Fibroblast of lung (primary cell): Measurements from ENCODE around the gene RYR1. TPM values are rescaled to one million over a fixed set of nuclear protein-coding genes. Genes with fewer than 3 reads are reported as not detected.
A peak's percentile ranks its signal among the peaks of the same experiment; 100 is the strongest.
"Not testable (repeated sequence)": the region's sequence is repeated elsewhere in the genome, so short reads cannot be mapped to it uniquely, and the experiment has no call there.

Experiments
- DNase-seq, 2 donors: peaks; one replicate each; pipeline versions ENCODE4 v3.0.0 to v3.0.0-alpha.2; 2010; ENCODE audit warnings: low read depth in 2 of 2
- H2AFZ ChIP-seq: 2 replicates; pipeline ENCODE4 v1.5.1; 2012; ENCODE audit warnings: low read length, control low read depth, inconsistent platforms
- H3K27ac ChIP-seq: 2 replicates; pipeline ENCODE4 v1.5.1; 2011; ENCODE audit warnings: low read length, control low read depth; ENCODE audit not compliant: insufficient read depth
- H3K27me3 ChIP-seq: 2 replicates; pipeline ENCODE4 v1.5.1; 2011; ENCODE audit warnings: mild to moderate bottlenecking, low read length; ENCODE audit not compliant: control insufficient read depth, insufficient read depth
- H3K36me3 ChIP-seq: 2 replicates; pipeline ENCODE4 v1.5.1; 2011; ENCODE audit warnings: low read length; ENCODE audit not compliant: control insufficient read depth, insufficient read depth
- H3K4me1 ChIP-seq: 2 replicates; pipeline ENCODE4 v1.5.1; 2011; ENCODE audit warnings: low read length; ENCODE audit not compliant: control insufficient read depth, insufficient read depth; ENCODE audit errors: extremely low read depth
- H3K4me2 ChIP-seq: 2 replicates; pipeline ENCODE4 v1.5.1; 2011; ENCODE audit warnings: low read length, control low read depth; ENCODE audit not compliant: insufficient read depth; ENCODE audit errors: extremely low read depth
- H3K4me3 ChIP-seq, 4 experiments: fragments of 200-600 bp in 1 of 4; sonication (generic) in 1 of 4; replicated peaks in 1 of 4; 2 replicates each; pipeline ENCODE4 v1.5.1; 2011 to 2016; ENCODE audit warnings: low read length in 4 of 4, low read depth in 3 of 4, mild to moderate bottlenecking in 3 of 4, control low read depth in 2 of 4, inconsistent platforms in 1 of 4, mixed read lengths in 1 of 4; ENCODE audit not compliant: insufficient read depth in 1 of 4; ENCODE audit errors: control extremely low read depth in 1 of 4
- H3K79me2 ChIP-seq: 2 replicates; pipeline ENCODE4 v1.5.1; 2012; ENCODE audit warnings: mild to moderate bottlenecking, low read length, inconsistent platforms; ENCODE audit not compliant: control insufficient read depth, insufficient read depth
- H3K9ac ChIP-seq: 2 replicates; pipeline ENCODE4 v1.5.1; 2011; ENCODE audit warnings: mild to moderate bottlenecking, low read length, control low read depth; ENCODE audit not compliant: insufficient read depth
- H3K9me3 ChIP-seq: 2 replicates; pipeline ENCODE4 v1.5.1; 2012; ENCODE audit warnings: low read depth, low read length; ENCODE audit not compliant: control insufficient read depth, insufficient read depth
- H4K20me1 ChIP-seq: 2 replicates; pipeline ENCODE4 v1.5.1; 2011; ENCODE audit warnings: low read length; ENCODE audit not compliant: control insufficient read depth, insufficient read depth; ENCODE audit errors: extremely low read depth
- EZH2 ChIP-seq: IDR thresholded peaks from 2 replicates; pipeline ENCODE4 v1.5.1; 2012; ENCODE audit warnings: low read length, control low read depth, mild to moderate bottlenecking; ENCODE audit errors: missing control alignments
- polyA plus RNA-seq, 2 donors: library from polyadenylated mRNA; depleted of rRNA in 1 of 2; stranded (reverse) in 1 of 2; unstranded in 1 of 2; fragments of >200 nt; gene quantifications; 2 replicates each; pipeline ENCODE4 v1.2.1, GENCODE V29; 2011 to 2012; ENCODE audit warnings: missing spikeins in 1 of 2
- total RNA-seq: library from RNA; depleted of rRNA; stranded (reverse); fragments of >200 nt; gene quantifications from 2 replicates; pipeline ENCODE4 v1.2.1, GENCODE V29; 2014
- TF ChIP-seq, protein P1 (sequence below), 2 donors: IDR thresholded peaks in 1 of 2; conservative IDR thresholded peaks in 1 of 2; 1 replicate in 1 of 2; 2 replicates in 1 of 2; pipeline ENCODE4 v1.5.1; 2011 to 2012; ENCODE audit warnings: low read length in 2 of 2, control low read depth in 1 of 2, inconsistent platforms in 1 of 2, low read depth in 1 of 2, mild to moderate bottlenecking in 1 of 2

The RYR1 gene
- total and polyA plus RNA-seq, 2 donors (not counting 1 experiment from before 2014, with no cell fraction given): under 0.01 TPM

DNA sequence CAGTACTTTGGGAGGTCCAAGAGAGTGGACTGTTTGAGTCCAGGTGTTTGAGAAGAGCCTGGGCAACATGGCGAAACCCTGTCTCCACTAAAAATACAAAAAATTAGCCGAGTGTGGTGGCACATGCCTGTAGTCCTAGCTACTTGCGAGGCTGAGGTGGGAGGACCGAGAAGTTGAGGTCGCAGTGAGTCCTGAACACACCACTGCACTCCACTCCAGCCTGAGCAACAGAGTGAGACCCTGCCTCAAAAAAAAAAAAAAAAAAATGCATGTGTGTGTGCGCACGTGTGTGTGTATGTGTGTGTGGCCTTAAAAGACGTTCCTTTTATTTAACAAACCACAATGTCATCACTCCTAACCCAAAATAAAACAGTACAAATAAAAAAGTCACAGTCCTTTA, 121.7 kb downstream of the RYR1 start:
- H3K9me3 ChIP-seq: no peaks in the 10 kb centered on the region
- no peaks in the 10 kb centered on the region for H3K79me2 ChIP-seq
- H4K20me1 ChIP-seq: no peaks in the 10 kb centered on the region
- H3K4me3 ChIP-seq: no peak overlapping the region
- no peak overlapping the region for H3K27ac ChIP-seq
- no peaks in the 10 kb centered on the region for H3K4me1 ChIP-seq
- no peak for DNase-seq
- TF ChIP-seq, protein P1, sequence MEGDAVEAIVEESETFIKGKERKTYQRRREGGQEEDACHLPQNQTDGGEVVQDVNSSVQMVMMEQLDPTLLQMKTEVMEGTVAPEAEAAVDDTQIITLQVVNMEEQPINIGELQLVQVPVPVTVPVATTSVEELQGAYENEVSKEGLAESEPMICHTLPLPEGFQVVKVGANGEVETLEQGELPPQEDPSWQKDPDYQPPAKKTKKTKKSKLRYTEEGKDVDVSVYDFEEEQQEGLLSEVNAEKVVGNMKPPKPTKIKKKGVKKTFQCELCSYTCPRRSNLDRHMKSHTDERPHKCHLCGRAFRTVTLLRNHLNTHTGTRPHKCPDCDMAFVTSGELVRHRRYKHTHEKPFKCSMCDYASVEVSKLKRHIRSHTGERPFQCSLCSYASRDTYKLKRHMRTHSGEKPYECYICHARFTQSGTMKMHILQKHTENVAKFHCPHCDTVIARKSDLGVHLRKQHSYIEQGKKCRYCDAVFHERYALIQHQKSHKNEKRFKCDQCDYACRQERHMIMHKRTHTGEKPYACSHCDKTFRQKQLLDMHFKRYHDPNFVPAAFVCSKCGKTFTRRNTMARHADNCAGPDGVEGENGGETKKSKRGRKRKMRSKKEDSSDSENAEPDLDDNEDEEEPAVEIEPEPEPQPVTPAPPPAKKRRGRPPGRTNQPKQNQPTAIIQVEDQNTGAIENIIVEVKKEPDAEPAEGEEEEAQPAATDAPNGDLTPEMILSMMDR (conservative IDR thresholded peaks at IDR 0.05 in 1 of 2, IDR thresholded peaks at IDR 0.05 in 1 of 2; ENCODE audit: low read depth in 1 of 2, low read length in 2 of 2): no peak
- no peak for TF ChIP-seq EZH2
- H3K4me2 ChIP-seq: no peak overlapping the region
- H2AFZ ChIP-seq: no peak overlapping the region
- H3K9ac ChIP-seq: no peak overlapping the region
- H3K36me3 ChIP-seq: no peaks in the 10 kb centered on the region
- H3K27me3 ChIP-seq: no peaks in the 10 kb centered on the region

DNA sequence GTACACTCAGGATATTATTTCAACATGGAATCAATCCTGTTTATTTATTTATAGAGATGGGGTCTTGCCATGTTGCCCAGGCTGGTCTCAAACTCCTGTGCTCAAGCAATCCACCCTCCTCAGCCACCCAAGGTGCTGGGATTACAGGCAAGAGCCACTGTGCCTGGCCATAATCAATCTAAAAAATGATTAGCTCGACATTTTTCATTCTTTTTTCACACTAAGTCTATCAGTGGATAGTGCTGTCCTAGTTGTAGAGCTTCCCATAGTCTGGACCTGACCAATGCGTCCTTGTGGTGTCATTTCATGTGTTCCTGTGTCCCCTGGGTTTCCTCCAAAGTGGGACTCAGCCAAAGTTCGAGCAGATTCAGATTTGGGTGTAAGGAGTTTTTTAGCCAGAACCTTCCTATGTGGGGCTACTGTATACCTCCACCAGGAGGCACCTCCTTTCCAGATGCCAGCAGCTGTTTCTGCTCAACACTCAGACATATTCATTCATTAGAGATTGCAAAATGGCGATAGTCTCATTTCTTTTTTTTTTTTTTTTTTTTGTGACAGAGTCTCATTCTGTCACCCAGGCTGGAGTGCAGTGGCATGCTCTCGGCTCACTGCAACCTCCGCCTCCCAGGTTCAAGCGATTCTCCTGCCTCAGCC, 123.2 kb downstream of the RYR1 start:
- DNase-seq: no peak
- H3K27ac ChIP-seq: no peak overlapping the region
- H3K4me2 ChIP-seq: no peak overlapping the region
- no peaks in the 10 kb centered on the region for H4K20me1 ChIP-seq
- no peaks in the 10 kb centered on the region for H3K27me3 ChIP-seq
- no peaks in the 10 kb centered on the region for H3K36me3 ChIP-seq
- no peak overlapping the region for H2AFZ ChIP-seq
- no peaks in the 10 kb centered on the region for H3K79me2 ChIP-seq
- H3K9ac ChIP-seq: no peak overlapping the region
- TF ChIP-seq, protein P1 (conservative IDR thresholded peaks at IDR 0.05 in 1 of 2, IDR thresholded peaks at IDR 0.05 in 1 of 2; ENCODE audit: low read depth in 1 of 2, low read length in 2 of 2): peak in 1 of 2 donors; percentile 12
- TF ChIP-seq EZH2: no peak
- H3K4me3 ChIP-seq: no peak overlapping the region
- no peaks in the 10 kb centered on the region for H3K4me1 ChIP-seq
- no peaks in the 10 kb centered on the region for H3K9me3 ChIP-seq

DNA sequence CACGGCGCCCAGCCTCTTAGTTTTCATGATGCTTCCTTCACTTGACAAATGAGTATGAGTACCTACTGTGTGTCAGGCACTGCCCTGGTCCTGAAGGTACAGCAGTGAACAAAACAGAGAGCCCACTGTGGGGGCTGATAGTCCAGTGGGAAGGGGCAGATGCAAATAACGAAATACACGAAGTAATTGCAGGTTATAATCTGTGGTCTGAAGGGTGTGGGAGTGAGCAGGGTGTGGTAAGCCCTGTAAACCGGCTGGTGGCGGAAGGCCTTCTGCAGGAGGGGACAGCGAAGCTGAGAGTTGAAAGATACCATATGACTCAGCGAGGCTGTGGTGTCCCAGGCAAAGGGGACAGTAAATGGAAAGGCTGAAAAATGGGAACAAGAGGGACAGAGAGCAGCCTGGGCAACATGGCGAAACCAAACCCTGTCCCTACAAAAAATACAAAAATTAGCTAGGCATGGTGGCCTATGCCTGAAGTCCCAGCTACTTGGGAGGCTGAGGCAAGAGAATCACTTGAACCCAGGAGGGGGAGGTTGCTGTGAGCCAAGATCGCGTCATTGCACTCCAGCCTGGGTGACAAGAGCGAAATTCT, 123.8 kb downstream of the RYR1 start:
- Histone ChIP-seq H3K9me3 (no peaks in the 10 kb centered on the region), H3K4me3 (no peak overlapping the region), H3K4me2 (no peak overlapping the region), H3K79me2 (no peaks in the 10 kb centered on the region), H3K9ac (no peak overlapping the region), H2AFZ (no peak overlapping the region), H3K4me1 (no peaks in the 10 kb centered on the region), H3K27ac (no peak overlapping the region), H3K27me3 (no peaks in the 10 kb centered on the region), H4K20me1 (no peaks in the 10 kb centered on the region), H3K36me3 (no peaks in the 10 kb centered on the region)
- TF ChIP-seq, protein P1 (conservative IDR thresholded peaks at IDR 0.05 in 1 of 2, IDR thresholded peaks at IDR 0.05 in 1 of 2; ENCODE audit: low read depth in 1 of 2, low read length in 2 of 2): no peak
- TF ChIP-seq EZH2: no peak
- DNase-seq: no peak

DNA sequence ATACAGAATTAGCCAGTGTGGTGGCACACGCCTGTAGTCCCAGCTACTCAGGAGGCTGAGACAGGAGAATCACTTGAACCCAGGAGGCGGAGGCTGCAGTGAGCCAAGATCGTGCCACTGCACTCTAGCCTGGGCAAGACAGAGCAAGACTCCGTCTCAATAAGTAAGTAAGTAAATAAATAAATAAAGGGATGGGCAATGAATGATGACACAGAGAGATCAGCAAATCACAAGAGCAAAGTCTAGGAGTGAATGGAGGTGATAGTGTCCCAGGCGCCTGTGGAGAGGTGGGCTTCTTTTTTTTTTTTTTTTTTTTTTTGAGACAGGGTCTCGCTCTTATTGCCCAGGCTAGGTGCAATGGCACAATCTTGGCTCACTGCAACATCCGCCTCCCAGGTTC, 125.4 kb downstream of the RYR1 start:
- not testable (repeated sequence) for DNase-seq, H4K20me1 ChIP-seq, H3K4me2 ChIP-seq, H3K9ac ChIP-seq, H3K27me3 ChIP-seq, H3K4me3 ChIP-seq, H2AFZ ChIP-seq, H3K36me3 ChIP-seq, H3K27ac ChIP-seq, H3K79me2 ChIP-seq, H3K9me3 ChIP-seq, H3K4me1 ChIP-seq
